GM10266 (cell line): ENCODE data around the gene TRAK2.
A peak's percentile ranks its signal among the peaks of the same experiment; 100 is the strongest.

ENCODE experiments used
- DNase-seq: peaks from one replicate; pipeline ENCODE4 v3.0.0; 2012; ENCODE audit errors: extremely low spot score
- CTCF ChIP-seq: IDR thresholded peaks from 2 replicates; pipeline ENCODE4 v1.5.1; 2012; ENCODE audit warnings: mild to moderate bottlenecking, low read depth; ENCODE audit not compliant: control insufficient read depth, insufficient read depth; ENCODE audit errors: missing control alignments

The TRAK2 gene

GRCh38 chr2:201347138-201347537, 104.1 kb downstream of the TRAK2 start:
- TF ChIP-seq CTCF, result no peak
- DNase-seq, result no peak

- TF ChIP-seq CTCF, result no peak
- no peak for DNase-seq
Measured at GRCh38 chr2:201345625-201346213, 105.5 kb downstream of the TRAK2 start.

GRCh38 chr2:201344663-201345366, 106.4 kb downstream of the TRAK2 start:
- DNase-seq, result no peak
- TF ChIP-seq CTCF, result peak; percentile 20

- no peak for DNase-seq
- TF ChIP-seq CTCF, result no peak
Measured at GRCh38 chr2:201343559-201343958, 107.7 kb downstream of the TRAK2 start.

- no peak for DNase-seq
- TF ChIP-seq CTCF, result no peak
Measured at GRCh38 chr2:201342923-201343322, 108.3 kb downstream of the TRAK2 start.

GRCh38 chr2:201329409-201329808, 121.8 kb downstream of the TRAK2 start:
- no peak for TF ChIP-seq CTCF
- no peak for DNase-seq

- no peak for TF ChIP-seq CTCF
Measured at GRCh38 chr2:201327678-201328077, 123.6 kb downstream of the TRAK2 start.

More at GRCh38 chr2:201327678-201328077, 123.6 kb downstream of the TRAK2 start:
- no peak for DNase-seq
